Activated CD4-positive, alpha-beta T cell treated with anti-CD3 and anti-CD28 coated beads, Interleukin-2, amount 10 ng/mL, durations not matched to agents 24 days and 14 days (primary cell): ENCODE data around the gene WDR37. TPM values are rescaled to one million over a fixed set of nuclear protein-coding genes. Genes with fewer than 3 reads are reported as not detected.

ENCODE experiments used
- DNase-seq: peaks from one replicate; pipeline ENCODE4 v3.0.0; 2022
- H3K27ac Mint-ChIP-seq: one replicate; pipeline ENCODE4 v1.8.0; 2022; ENCODE audit warnings: mild to moderate bottlenecking, mixed read lengths
- H3K27me3 Mint-ChIP-seq: one replicate; pipeline ENCODE4 v1.8.0; 2022; ENCODE audit warnings: mixed read lengths
- H3K36me3 Mint-ChIP-seq: one replicate; pipeline ENCODE4 v1.8.0; 2022; ENCODE audit warnings: low read depth, mild to moderate bottlenecking, mixed read lengths
- H3K4me1 Mint-ChIP-seq: one replicate; pipeline ENCODE4 v1.8.0; 2021; ENCODE audit warnings: mixed read lengths
- H3K4me3 Mint-ChIP-seq: one replicate; pipeline ENCODE4 v1.8.0; 2022; ENCODE audit warnings: mild to moderate bottlenecking, moderate library complexity, mixed read lengths
- H3K9me3 Mint-ChIP-seq: one replicate; pipeline ENCODE4 v1.8.0; 2021; ENCODE audit warnings: mixed read lengths
- intact Hi-C: fragments of 100-400 bp; cut with micrococcal nuclease; formaldehyde crosslinking; loops from one replicate; pipeline ENCODE4 v1.15.1; 2023
- total RNA-seq: library from RNA; stranded (reverse); gene quantifications from 2 replicates; pipeline ENCODE4 v1.2.3, GENCODE V29; 2022

WDR37 gene
- total RNA-seq, 1 donor from 2014 or later = 17.4 TPM

DNA sequence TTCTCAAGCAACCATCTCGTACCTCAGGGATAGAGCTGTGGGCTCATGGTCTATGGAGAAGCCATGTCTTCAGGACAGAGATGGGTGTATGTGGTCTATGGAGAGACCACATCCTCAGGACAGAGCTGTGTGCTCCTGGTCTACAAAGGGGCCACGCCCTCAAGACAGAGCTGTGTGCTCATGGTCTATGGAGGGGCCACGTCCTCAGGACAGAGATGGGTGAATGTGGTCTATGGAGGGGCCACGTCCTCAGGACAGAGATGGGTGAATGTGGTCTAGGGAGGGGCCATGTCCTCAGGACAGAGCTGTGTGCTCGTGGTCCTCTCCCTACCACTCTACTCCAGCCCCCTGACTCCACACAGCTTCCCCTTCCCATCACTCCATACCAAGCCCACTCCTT, 117.8 kb downstream of the WDR37 start:
- Mint-ChIP-seq H3K27me3 (no peaks in the 10 kb centered on the region), H3K27ac (no peak overlapping the region), H3K9me3 (no peaks in the 10 kb centered on the region), H3K36me3 (no peaks in the 10 kb centered on the region), H3K4me3 (no peak overlapping the region), H3K4me1 (no peaks in the 10 kb centered on the region)
- intact Hi-C loops = no loop called here
- no peak for DNase-seq

DNA sequence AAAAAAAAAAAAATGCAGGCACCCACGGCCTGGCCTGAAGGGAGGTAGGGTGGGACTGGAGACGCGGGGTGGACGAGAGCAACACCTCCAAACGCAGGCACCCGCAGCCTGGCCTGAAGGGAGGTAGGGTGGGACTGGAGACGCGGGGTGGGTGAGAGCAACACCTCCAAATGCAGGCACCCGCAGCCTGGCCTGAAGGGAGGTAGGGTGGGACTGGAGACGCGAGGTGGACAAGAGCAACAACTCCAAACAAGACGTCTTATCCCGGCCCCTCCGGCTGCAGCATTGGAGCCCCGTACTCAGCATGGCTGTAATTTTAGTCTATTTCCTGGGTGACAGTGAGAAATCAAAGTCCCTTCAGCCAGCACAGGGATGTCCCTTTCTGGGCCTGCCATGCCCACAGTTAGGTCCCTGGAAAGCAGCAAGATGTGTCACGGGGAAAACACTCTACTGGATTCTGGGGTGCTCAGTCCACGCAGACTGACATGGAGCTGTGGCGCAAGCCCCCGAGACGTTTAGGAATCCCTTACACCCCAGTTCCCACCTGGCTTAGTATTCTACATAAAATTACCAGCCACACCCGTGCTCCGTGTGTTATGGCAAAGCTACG, 119.9 kb downstream of the WDR37 start:
- no peak overlapping the region for H3K4me3 Mint-ChIP-seq
- no peaks in the 10 kb centered on the region for H3K9me3 Mint-ChIP-seq
- H3K27ac Mint-ChIP-seq = no peak overlapping the region
- no peaks in the 10 kb centered on the region for H3K27me3 Mint-ChIP-seq
- no peaks in the 10 kb centered on the region for H3K36me3 Mint-ChIP-seq
- DNase-seq = no peak
- H3K4me1 Mint-ChIP-seq = no peaks in the 10 kb centered on the region
- intact Hi-C loops = no loop called here

DNA sequence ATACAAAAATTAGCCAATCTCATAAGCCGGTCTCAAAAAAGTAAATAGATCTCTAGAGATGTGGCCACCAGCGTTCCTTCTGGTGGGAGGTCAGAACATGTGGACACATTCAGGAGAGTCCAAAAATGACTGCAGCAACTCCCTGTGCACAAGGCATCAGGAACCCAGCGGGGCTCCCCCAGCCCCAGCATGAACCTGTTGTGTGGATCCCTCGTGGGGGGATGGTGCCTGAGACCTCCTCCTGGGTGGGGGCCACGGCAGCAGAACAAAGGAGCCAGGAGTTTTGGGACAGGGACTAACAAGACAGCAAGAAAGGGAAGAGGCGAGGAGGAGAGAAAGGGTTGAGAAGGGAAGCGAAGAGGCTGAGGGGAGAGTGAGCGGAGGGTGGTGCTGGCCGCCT, 121.8 kb downstream of the WDR37 start:
- intact Hi-C loops = no loop called here
- Mint-ChIP-seq H3K36me3 (no peaks in the 10 kb centered on the region), H3K27me3 (no peaks in the 10 kb centered on the region), H3K27ac (no peak overlapping the region), H3K4me1 (no peaks in the 10 kb centered on the region), H3K9me3 (no peaks in the 10 kb centered on the region), H3K4me3 (no peak overlapping the region)
- DNase-seq = no peak

DNA sequence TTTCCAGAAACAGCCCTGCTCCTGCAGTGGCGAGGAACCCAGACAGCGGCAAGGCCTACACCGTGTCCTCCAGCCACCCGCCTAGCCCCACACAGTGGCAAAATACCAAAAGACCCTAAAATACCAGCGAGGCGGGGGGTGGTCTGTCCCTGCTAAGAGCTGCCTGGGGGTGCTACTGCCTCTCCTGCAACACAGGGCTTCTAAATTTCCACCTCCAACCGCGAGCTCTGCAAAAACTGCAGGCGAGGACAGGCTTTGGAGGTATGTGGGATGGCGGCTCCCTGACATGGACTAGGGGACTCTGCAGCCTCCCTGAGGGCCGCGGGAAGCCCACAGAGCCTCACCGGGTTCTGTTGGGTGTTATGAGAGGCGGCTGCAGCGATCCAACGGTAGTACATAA, 122.3 kb downstream of the WDR37 start:
- intact Hi-C loops = no loop called here
- Mint-ChIP-seq H3K27ac (no peak overlapping the region), H3K4me1 (no peaks in the 10 kb centered on the region), H3K9me3 (no peaks in the 10 kb centered on the region), H3K4me3 (no peak overlapping the region), H3K36me3 (no peaks in the 10 kb centered on the region), H3K27me3 (no peaks in the 10 kb centered on the region)
- no peak for DNase-seq

DNA sequence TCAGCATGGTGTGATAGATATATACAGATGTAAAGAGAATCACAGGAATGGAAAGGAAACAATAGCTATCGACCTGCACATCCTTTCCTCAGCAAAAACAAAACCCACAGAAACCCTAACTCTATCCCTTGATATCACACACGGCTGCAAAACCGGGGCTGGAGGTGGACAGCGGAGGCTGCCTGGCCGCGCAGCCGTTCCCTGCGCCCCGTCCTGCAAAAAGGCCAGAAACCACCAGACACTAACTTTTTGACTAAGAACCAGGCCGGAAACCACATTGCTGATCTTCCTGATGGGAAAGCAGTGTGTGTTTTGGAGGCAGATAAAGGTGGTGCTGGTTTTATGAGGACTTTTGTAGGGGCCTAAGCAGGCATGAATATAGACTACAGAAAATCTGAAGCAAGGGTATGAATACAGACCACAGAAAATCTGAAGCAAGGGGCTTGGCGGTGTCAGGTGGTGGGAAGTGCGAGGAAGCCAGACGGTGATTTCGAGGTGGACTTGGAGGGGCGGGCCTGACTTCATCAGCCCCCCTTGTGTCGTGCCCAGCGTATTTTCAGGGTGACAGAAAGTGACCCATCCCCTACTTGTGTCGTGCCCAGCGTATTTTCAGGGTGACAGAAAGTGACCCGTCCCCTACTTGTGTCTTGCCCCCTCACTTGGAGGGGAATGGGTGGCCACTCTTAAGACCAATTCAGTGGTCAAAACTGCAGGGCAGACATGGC, 123.3 kb downstream of the WDR37 start:
- H3K4me1 Mint-ChIP-seq = no peaks in the 10 kb centered on the region

DNA sequence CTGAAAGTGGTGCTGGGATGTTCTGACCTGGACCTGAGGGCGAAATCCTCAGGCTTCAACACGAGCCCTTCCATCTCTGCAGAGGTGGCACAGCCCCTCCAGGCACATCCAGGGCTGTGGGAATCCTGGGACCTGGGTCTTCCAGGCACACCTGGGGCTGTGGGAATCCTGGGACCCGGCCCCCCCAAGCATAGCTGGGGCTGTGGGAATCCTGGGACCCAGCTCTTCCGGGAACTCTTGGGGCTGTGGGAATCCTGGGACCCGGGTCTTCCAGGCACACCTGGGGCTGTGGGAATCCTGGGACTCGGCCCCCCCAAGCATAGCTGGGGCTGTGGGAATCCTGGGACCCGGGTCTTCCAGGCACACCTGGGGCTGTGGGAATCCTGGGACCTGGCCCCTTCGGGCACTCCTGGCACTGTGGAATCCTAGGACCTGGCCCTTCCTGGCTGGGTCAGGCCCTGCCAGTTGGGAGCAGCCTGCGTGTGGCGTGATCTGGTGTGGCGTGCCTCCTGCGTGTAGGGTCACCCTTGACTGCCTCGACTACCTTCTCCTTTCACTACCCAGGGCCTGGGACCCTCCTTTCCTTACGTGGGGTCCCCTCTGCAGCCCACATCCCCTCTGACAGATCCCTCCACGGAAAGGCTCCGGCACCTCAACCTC, 124.0 kb downstream of the WDR37 start:
- Mint-ChIP-seq H3K4me3 (no peak overlapping the region), H3K9me3 (no peaks in the 10 kb centered on the region), H3K36me3 (no peaks in the 10 kb centered on the region), H3K4me1 (no peaks in the 10 kb centered on the region), H3K27ac (no peak overlapping the region), H3K27me3 (no peaks in the 10 kb centered on the region)
- DNase-seq = no peak
- intact Hi-C loops = no loop called here

More for the DNA sequence above, 123.3 kb downstream of the WDR37 start:
- H3K27ac Mint-ChIP-seq = no peak overlapping the region
- DNase-seq = no peak
- no peak overlapping the region for H3K4me3 Mint-ChIP-seq
- no peaks in the 10 kb centered on the region for H3K9me3 Mint-ChIP-seq
- H3K36me3 Mint-ChIP-seq = no peaks in the 10 kb centered on the region
- no peaks in the 10 kb centered on the region for H3K27me3 Mint-ChIP-seq
- intact Hi-C loops = no loop called here

DNA sequence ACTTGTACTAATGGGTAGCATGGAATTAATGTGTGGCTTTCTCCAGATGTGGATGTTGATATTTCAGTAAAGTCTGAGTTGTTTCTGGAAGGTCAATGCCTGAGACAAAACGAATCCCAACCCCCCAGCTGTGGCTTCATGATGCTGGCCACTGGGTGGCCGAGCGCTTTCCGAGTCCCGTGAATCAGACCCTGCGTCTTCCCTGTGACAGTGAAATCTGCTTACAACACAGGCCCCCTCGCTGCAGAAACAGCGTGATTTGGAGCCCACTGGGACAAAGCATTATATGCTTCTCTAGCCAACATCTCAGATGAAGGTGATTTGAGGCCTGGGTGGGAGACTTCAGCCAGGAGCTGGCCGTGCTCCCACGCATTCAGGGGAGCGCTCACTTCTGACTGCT, 124.7 kb downstream of the WDR37 start:
- intact Hi-C loops = no loop called here
- Mint-ChIP-seq H3K36me3 (no peaks in the 10 kb centered on the region), H3K4me3 (no peak overlapping the region), H3K4me1 (no peaks in the 10 kb centered on the region), H3K9me3 (no peaks in the 10 kb centered on the region), H3K27me3 (no peaks in the 10 kb centered on the region), H3K27ac (no peak overlapping the region)
- no peak for DNase-seq

Other genes starting within 250 kb of the WDR37 start
- 167 and 169 TPM in 2 replicates for gene LARP4B, start 124.7 kb upstream of the WDR37 start, total RNA-seq
- gene GTPBP4, start 68.0 kb upstream of the WDR37 start, total RNA-seq = 187 and 194 TPM in 2 replicates
- not detected in 2 replicates for gene IDI2, start 30.5 kb upstream of the WDR37 start, total RNA-seq
- gene IDI1, start 7.3 kb upstream of the WDR37 start, total RNA-seq = 74.6 and 75.5 TPM in 2 replicates